Measurements from ENCODE around the gene SHISAL1. TPM values are rescaled to one million over a fixed set of nuclear protein-coding genes. Genes with fewer than 3 reads are reported as not detected.

The SHISAL1 gene
- total and polyA plus RNA-seq, 2 donors, result 5.1 to 21.1 TPM

- 91% methylated on average over 6 of the region's 6 CpGs for WGBS
- Histone ChIP-seq H3K4me3 (ENCODE audit: low read depth, low read length) (no peak overlapping the region), H3K36me3 (ENCODE audit: insufficient read depth) (no peaks in the 10 kb centered on the region), H3K27ac (ENCODE audit: low read depth) (no peak overlapping the region), H3K4me1 (ENCODE audit: insufficient read depth) (no peaks in the 10 kb centered on the region)
- DNase-seq (ENCODE audit: extremely low spot score), result no peak
Measured at GRCh38 chr22:44214764-44215163, 98.0 kb downstream of the SHISAL1 start.

- no peak overlapping the region for H3K4me3 ChIP-seq (ENCODE audit: low read depth, low read length)
- 94% methylated on average over 3 of the region's 3 CpGs for WGBS
- DNase-seq (ENCODE audit: extremely low spot score), result no peak
- no peaks in the 10 kb centered on the region for H3K36me3 ChIP-seq (ENCODE audit: insufficient read depth)
- H3K27ac ChIP-seq (ENCODE audit: low read depth), result no peak overlapping the region
- H3K4me1 ChIP-seq (ENCODE audit: insufficient read depth), result no peaks in the 10 kb centered on the region
Measured at GRCh38 chr22:44214187-44214586, 98.6 kb downstream of the SHISAL1 start.

GRCh38 chr22:44213489-44214043, 99.2 kb downstream of the SHISAL1 start:
- WGBS, result 81% methylated on average over 3 of the region's 3 CpGs
- Histone ChIP-seq H3K27ac (ENCODE audit: low read depth) (no peak overlapping the region), H3K36me3 (ENCODE audit: insufficient read depth) (no peaks in the 10 kb centered on the region), H3K4me1 (ENCODE audit: insufficient read depth) (no peaks in the 10 kb centered on the region), H3K4me3 (ENCODE audit: low read depth, low read length) (no peak overlapping the region)
- DNase-seq (ENCODE audit: extremely low spot score), result no peak

GRCh38 chr22:44212936-44213335, 99.8 kb downstream of the SHISAL1 start:
- H3K27ac ChIP-seq (ENCODE audit: low read depth), result no peak overlapping the region
- no peak overlapping the region for H3K4me3 ChIP-seq (ENCODE audit: low read depth, low read length)
- WGBS, result 95% methylated on average over 1 of the region's 1 CpG
- no peaks in the 10 kb centered on the region for H3K4me1 ChIP-seq (ENCODE audit: insufficient read depth)
- no peak for DNase-seq (ENCODE audit: extremely low spot score)
- no peaks in the 10 kb centered on the region for H3K36me3 ChIP-seq (ENCODE audit: insufficient read depth)

GRCh38 chr22:44211946-44212930, 100.5 kb downstream of the SHISAL1 start:
- DNase-seq (ENCODE audit: extremely low spot score), result no peak

GRCh38 chr22:44211256-44211945, 101.3 kb downstream of the SHISAL1 start:
- no peak for DNase-seq (ENCODE audit: extremely low spot score)
- no peaks in the 10 kb centered on the region for H3K36me3 ChIP-seq (ENCODE audit: insufficient read depth)
- 52% methylated on average over 6 of the region's 6 CpGs for WGBS
- H3K27ac ChIP-seq (ENCODE audit: low read depth), result no peak overlapping the region
- no peak overlapping the region for H3K4me3 ChIP-seq (ENCODE audit: low read depth, low read length)
- H3K4me1 ChIP-seq (ENCODE audit: insufficient read depth), result no peaks in the 10 kb centered on the region

More at GRCh38 chr22:44211946-44212930, 100.5 kb downstream of the SHISAL1 start:
- Histone ChIP-seq H3K36me3 (ENCODE audit: insufficient read depth) (no peaks in the 10 kb centered on the region), H3K4me3 (ENCODE audit: low read depth, low read length) (no peak overlapping the region), H3K4me1 (ENCODE audit: insufficient read depth) (no peaks in the 10 kb centered on the region), H3K27ac (ENCODE audit: low read depth) (no peak overlapping the region)
- 17% methylated on average over 12 of the region's 12 CpGs for WGBS

- Histone ChIP-seq H3K36me3 (ENCODE audit: insufficient read depth) (no peaks in the 10 kb centered on the region), H3K4me3 (ENCODE audit: low read depth, low read length) (no peak overlapping the region), H3K27ac (ENCODE audit: low read depth) (no peak overlapping the region), H3K4me1 (ENCODE audit: insufficient read depth) (no peaks in the 10 kb centered on the region)
- 59% methylated on average over 4 of the region's 4 CpGs for WGBS
- DNase-seq (ENCODE audit: extremely low spot score), result no peak
Measured at GRCh38 chr22:44210722-44211121, 102.0 kb downstream of the SHISAL1 start.

GRCh38 chr22:44209343-44209742, 103.4 kb downstream of the SHISAL1 start:
- no peaks in the 10 kb centered on the region for H3K36me3 ChIP-seq (ENCODE audit: insufficient read depth)
- H3K4me1 ChIP-seq (ENCODE audit: insufficient read depth), result no peaks in the 10 kb centered on the region
- no peak for DNase-seq (ENCODE audit: extremely low spot score)
- no peak overlapping the region for H3K27ac ChIP-seq (ENCODE audit: low read depth)
- H3K4me3 ChIP-seq (ENCODE audit: low read depth, low read length), result no peak overlapping the region
- 91% methylated on average over 3 of the region's 3 CpGs for WGBS

GRCh38 chr22:44207981-44208317, 104.8 kb downstream of the SHISAL1 start:
- Histone ChIP-seq H3K4me1 (ENCODE audit: insufficient read depth) (no peaks in the 10 kb centered on the region), H3K27ac (ENCODE audit: low read depth) (no peak overlapping the region), H3K36me3 (ENCODE audit: insufficient read depth) (no peaks in the 10 kb centered on the region), H3K4me3 (ENCODE audit: low read depth, low read length) (no peak overlapping the region)
- DNase-seq (ENCODE audit: extremely low spot score), result no peak
- WGBS, result 88% methylated on average over 4 of the region's 4 CpGs

GRCh38 chr22:44207173-44207980, 105.4 kb downstream of the SHISAL1 start:
- 90% methylated on average over 16 of the region's 16 CpGs for WGBS
- no peak for DNase-seq (ENCODE audit: extremely low spot score)

GRCh38 chr22:44206696-44207095, 106.1 kb downstream of the SHISAL1 start:
- H3K4me1 ChIP-seq (ENCODE audit: insufficient read depth), result no peaks in the 10 kb centered on the region
- no peak for DNase-seq (ENCODE audit: extremely low spot score)
- WGBS, result 89% methylated on average over 8 of the region's 8 CpGs
- H3K36me3 ChIP-seq (ENCODE audit: insufficient read depth), result no peaks in the 10 kb centered on the region
- H3K27ac ChIP-seq (ENCODE audit: low read depth), result no peak overlapping the region
- no peak overlapping the region for H3K4me3 ChIP-seq (ENCODE audit: low read depth, low read length)

More at GRCh38 chr22:44207173-44207980, 105.4 kb downstream of the SHISAL1 start:
- H3K27ac ChIP-seq (ENCODE audit: low read depth), result no peak overlapping the region
- H3K4me3 ChIP-seq (ENCODE audit: low read depth, low read length), result no peak overlapping the region
- H3K4me1 ChIP-seq (ENCODE audit: insufficient read depth), result no peaks in the 10 kb centered on the region
- H3K36me3 ChIP-seq (ENCODE audit: insufficient read depth), result no peaks in the 10 kb centered on the region

GRCh38 chr22:44206330-44206645, 106.5 kb downstream of the SHISAL1 start:
- WGBS, result 88% methylated on average over 9 of the region's 9 CpGs
- no peaks in the 10 kb centered on the region for H3K36me3 ChIP-seq (ENCODE audit: insufficient read depth)
- no peaks in the 10 kb centered on the region for H3K4me1 ChIP-seq (ENCODE audit: insufficient read depth)
- H3K27ac ChIP-seq (ENCODE audit: low read depth), result no peak overlapping the region
- H3K4me3 ChIP-seq (ENCODE audit: low read depth, low read length), result no peak overlapping the region
- DNase-seq (ENCODE audit: extremely low spot score), result no peak

Data from urinary bladder (tissue), 4 donors.